NT2/D1 (cell line): ENCODE results near the gene KRT9.
"Not testable (repeated sequence)": the region's sequence is repeated elsewhere in the genome, so short reads cannot be mapped to it uniquely, and the experiment has no call there.

ENCODE experiments used
- DNase-seq: peaks from one replicate; pipeline ENCODE4 v3.0.0-alpha.2; 2011; ENCODE audit warnings: low read depth, low spot score
- H3K27me3 ChIP-seq: 2 replicates; pipeline ENCODE4 v1.6.0; 2011; ENCODE audit warnings: mild to moderate bottlenecking; ENCODE audit not compliant: insufficient read length, insufficient read depth
- H3K36me3 ChIP-seq: 2 replicates; pipeline ENCODE4 v1.6.1; 2011; ENCODE audit warnings: mild to moderate bottlenecking, low read length, mixed read lengths; ENCODE audit not compliant: insufficient read depth, insufficient read length
- H3K4me1 ChIP-seq: 2 replicates; pipeline ENCODE4 v1.5.1; 2011; ENCODE audit not compliant: insufficient read depth, insufficient read length
- H3K4me3 ChIP-seq: 2 replicates; pipeline ENCODE4 v1.5.1; 2011; ENCODE audit warnings: low read depth; ENCODE audit not compliant: insufficient read length
- H3K9ac ChIP-seq: 2 replicates; pipeline ENCODE4 v1.6.0; 2011; ENCODE audit warnings: low read depth; ENCODE audit not compliant: insufficient read length
- H3K9me3 ChIP-seq: 2 replicates; pipeline ENCODE4 v1.5.1; 2011; ENCODE audit warnings: mild to moderate bottlenecking, low read length; ENCODE audit not compliant: insufficient read depth
- SUZ12 ChIP-seq: IDR thresholded peaks from 2 replicates; pipeline ENCODE4 v1.6.1; 2011; ENCODE audit not compliant: insufficient read length, insufficient read depth; ENCODE audit errors: extremely low read depth
- YY1 ChIP-seq: IDR thresholded peaks from 2 replicates; pipeline ENCODE4 v1.6.1; 2011; ENCODE audit not compliant: insufficient read length, insufficient read depth
- ZNF274 ChIP-seq: IDR thresholded peaks from 2 replicates; pipeline ENCODE4 v1.6.1; 2011; ENCODE audit warnings: mild to moderate bottlenecking, low read depth, low read length

The KRT9 gene

GRCh38 chr17:41610965-41611640 lies 39.2 kb upstream of the KRT9 start:
- H3K4me3 ChIP-seq, result no peak overlapping the region
- H3K27me3 ChIP-seq, result no peaks in the 10 kb centered on the region
- no peak for DNase-seq
- H3K4me1 ChIP-seq, result peaks cover 10% of the 10 kb centered on the region
- TF ChIP-seq ZNF274, result no peak
- TF ChIP-seq SUZ12, result no peak
- TF ChIP-seq YY1, result no peak
- peaks cover 10% of the 10 kb centered on the region for H3K9me3 ChIP-seq
- no peak overlapping the region for H3K9ac ChIP-seq
- no peaks in the 10 kb centered on the region for H3K36me3 ChIP-seq

DNA sequence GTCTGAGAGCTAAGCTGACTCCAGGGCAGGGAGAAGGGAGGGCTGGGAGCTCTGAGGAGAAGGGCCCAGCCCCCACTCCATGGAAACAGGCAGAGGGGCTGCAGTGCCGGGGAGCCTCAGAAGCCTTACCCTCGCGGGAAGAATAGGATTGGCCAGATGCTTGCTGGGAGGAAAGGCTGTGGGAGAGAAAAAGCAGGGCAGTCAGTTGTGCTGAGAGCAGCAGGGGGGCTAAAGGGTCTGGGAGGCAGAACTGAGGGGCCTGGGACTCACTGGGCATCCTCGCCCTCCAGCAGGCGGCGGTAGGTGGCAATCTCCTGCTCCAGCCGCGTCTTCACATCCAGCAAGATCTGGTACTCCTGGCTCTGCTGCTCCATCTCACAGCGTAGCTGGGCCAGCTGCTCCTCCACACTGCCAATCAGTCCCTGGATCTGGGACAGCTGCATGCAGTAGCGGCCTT lies 38.2 kb upstream of the KRT9 start:
- not testable (repeated sequence) for H3K36me3 ChIP-seq, H3K9ac ChIP-seq, DNase-seq, H3K4me1 ChIP-seq, H3K4me3 ChIP-seq, H3K9me3 ChIP-seq, H3K27me3 ChIP-seq

DNA sequence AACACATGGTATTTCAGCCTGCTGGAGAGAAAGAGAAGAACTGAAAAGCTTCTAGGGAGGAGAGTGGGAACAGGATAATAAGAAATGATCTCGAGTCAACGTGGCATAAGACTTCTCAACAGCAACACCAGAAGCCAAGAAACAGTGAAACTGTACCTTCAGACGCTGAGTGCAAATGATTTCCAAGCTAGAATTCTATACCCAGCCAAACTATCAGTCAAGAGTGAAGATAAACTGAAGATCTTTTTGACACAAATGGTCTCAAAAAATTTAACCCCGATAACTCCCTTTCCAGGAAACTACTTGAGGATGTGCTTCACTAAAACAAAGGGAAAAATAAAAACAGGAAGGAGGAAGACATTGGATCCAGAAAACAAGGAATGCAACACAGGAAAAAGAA lies 35.1 kb upstream of the KRT9 start:
- H3K4me3 ChIP-seq, result not testable (repeated sequence)

DNA sequence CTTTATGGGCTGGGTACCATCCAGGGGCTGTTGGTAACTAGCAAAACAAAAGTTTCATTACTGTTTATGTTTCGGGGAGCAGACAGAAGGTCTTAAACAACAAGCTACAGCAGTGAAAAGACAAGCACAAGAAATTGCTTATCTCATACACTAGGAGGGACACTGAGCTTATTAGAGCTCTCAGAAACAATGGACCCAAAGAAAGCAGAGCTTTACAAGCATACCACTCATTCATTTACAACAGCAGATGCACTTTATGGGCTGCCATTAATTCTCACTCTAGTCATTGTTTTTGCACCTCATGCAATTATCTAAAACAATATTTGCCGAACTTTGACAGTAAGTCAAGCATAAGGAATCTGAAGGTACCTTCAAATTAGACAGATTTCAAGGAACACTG lies 30.7 kb upstream of the KRT9 start:
- Histone ChIP-seq H3K9me3 (peaks cover 9% of the 10 kb centered on the region), H3K27me3 (no peaks in the 10 kb centered on the region), H3K4me1 (peaks cover 5% of the 10 kb centered on the region), H3K4me3 (no peak overlapping the region), H3K9ac (no peak overlapping the region), H3K36me3 (no peaks in the 10 kb centered on the region)
- DNase-seq, result no peak
- TF ChIP-seq YY1 (no peak), ZNF274 (no peak), SUZ12 (no peak)

More for the DNA sequence above, 35.1 kb upstream of the KRT9 start:
- H3K9me3 ChIP-seq, H3K27me3 ChIP-seq, H3K4me1 ChIP-seq, DNase-seq, H3K9ac ChIP-seq, H3K36me3 ChIP-seq: not testable (repeated sequence)

DNA sequence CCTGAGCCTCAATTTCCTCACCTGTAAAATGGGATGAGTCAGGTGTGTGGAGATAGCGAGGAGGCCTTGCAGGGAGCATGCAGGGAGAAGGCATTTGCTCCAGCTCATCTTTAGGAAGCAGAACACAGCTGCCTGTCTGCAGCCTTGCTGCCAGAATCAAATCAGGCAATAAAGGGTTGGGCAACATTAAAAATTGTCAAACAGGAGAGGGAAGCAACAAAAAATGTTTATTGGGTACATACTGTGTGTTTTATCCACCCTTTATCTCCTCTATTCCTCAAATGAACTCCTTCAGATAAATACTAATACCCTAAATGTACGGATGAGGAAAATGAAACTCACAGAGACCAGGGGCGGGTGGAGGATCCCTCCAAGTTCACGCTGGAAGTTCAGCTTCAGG lies 28.5 kb upstream of the KRT9 start:
- H3K9me3 ChIP-seq, result no peaks in the 10 kb centered on the region
- H3K27me3 ChIP-seq, result no peaks in the 10 kb centered on the region
- TF ChIP-seq ZNF274 (no peak), YY1 (no peak), SUZ12 (no peak)
- H3K36me3 ChIP-seq, result no peaks in the 10 kb centered on the region
- no peak overlapping the region for H3K9ac ChIP-seq
- no peak overlapping the region for H3K4me3 ChIP-seq
- H3K4me1 ChIP-seq, result peaks cover 6% of the 10 kb centered on the region
- DNase-seq, result no peak

- H3K4me1 ChIP-seq, result peaks cover 6% of the 10 kb centered on the region
- TF ChIP-seq ZNF274 (no peak), SUZ12 (no peak), YY1 (no peak)
- H3K9me3 ChIP-seq, result no peaks in the 10 kb centered on the region
- no peaks in the 10 kb centered on the region for H3K27me3 ChIP-seq
- H3K36me3 ChIP-seq, result no peaks in the 10 kb centered on the region
- DNase-seq, result no peak
- no peak overlapping the region for H3K4me3 ChIP-seq
- no peak overlapping the region for H3K9ac ChIP-seq
These were observed 27.8 kb upstream of the KRT9 start for GRCh38 chr17:41599680-41600079.

DNA sequence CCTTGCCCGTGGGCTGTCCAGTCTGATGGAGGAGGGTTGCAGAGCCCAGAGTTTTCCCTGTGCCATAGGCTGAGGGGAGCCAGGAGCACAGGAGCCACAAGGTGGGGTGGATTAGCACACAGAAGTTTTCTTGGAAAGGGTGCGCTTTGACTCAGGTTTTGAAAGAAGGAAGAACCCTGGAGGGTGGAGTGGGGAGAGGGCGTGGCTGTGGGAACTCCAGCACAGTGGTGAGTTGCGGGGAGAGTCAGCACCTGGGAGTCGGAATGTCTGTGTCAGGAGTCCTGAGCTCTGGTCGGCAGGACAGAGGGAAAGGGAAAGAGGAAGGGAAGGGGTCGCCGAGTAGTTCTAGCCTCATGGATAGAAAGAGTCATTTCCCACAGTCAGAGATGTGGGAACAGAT lies 23.7 kb upstream of the KRT9 start:
- H3K27me3 ChIP-seq, result no peaks in the 10 kb centered on the region
- TF ChIP-seq SUZ12, result no peak
- no peak for TF ChIP-seq YY1
- DNase-seq, result no peak

GRCh38 chr17:41594363-41594915 lies 22.6 kb upstream of the KRT9 start:
- Histone ChIP-seq H3K27me3 (no peaks in the 10 kb centered on the region), H3K4me3 (no peak overlapping the region), H3K9me3 (no peaks in the 10 kb centered on the region), H3K9ac (no peak overlapping the region), H3K4me1 (peaks cover 2% of the 10 kb centered on the region), H3K36me3 (no peaks in the 10 kb centered on the region)
- no peak for DNase-seq
- no peak for TF ChIP-seq SUZ12
- TF ChIP-seq YY1, result no peak
- no peak for TF ChIP-seq ZNF274

More for the DNA sequence above, 23.7 kb upstream of the KRT9 start:
- Histone ChIP-seq H3K4me1 (peaks cover 6% of the 10 kb centered on the region), H3K4me3 (no peak overlapping the region), H3K9me3 (no peaks in the 10 kb centered on the region), H3K9ac (no peak overlapping the region), H3K36me3 (no peaks in the 10 kb centered on the region)
